GM12864 (cell line): ENCODE measurements around the gene MATK.

Source experiments
- DNase-seq: peaks from one replicate; pipeline ENCODE4 v3.0.0-alpha.2; 2011; ENCODE audit warnings: low read depth
- H3K4me3 ChIP-seq: 2 replicates; pipeline ENCODE4 v1.5.1; 2011; ENCODE audit warnings: mild to moderate bottlenecking, low read depth, low read length, control low read depth
- TF ChIP-seq, protein P1 (sequence below): IDR thresholded peaks from 2 replicates; pipeline ENCODE4 v1.5.1; 2011; ENCODE audit warnings: low read depth, mild to moderate bottlenecking, moderate library complexity, low read length, control low read depth, inconsistent platforms; ENCODE audit errors: missing control alignments

The MATK gene

DNA sequence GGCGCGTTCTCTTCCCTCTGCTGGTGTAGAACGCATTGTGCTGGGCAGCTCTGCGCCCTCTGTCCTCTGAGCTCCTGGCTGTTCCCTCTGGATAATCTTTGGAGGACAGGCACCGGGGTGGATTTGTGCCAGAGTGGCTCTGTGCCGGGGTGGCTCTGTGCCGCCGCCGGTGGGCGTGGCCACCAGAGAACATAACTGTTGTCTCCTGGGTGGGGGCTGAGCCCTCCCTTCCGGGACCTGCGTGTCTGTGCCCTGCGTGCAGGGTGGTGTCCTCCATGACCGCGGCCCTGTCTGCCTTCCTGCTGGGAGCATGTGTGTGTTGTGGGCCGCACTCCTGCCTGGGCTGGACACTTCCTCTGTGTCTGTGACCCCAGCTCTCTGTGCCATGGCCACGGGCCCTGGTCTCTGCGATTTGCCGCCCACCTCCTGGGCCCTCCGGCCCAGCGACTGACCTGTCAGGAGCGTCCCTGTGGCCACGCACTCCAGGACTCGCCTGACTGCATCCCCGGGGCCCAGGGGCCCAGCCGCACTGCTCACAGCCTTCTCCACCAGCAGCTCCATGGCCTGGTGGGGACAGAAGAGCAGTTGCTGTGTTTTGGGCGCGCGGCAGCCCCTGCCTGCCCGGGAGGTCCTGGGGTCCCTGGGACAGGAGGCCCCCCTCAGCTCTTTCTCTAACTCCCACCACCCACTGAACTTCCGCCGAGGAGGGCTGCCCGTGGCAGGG, 22.4 kb upstream of the MATK start:
- no peak overlapping the region for H3K4me3 ChIP-seq
- DNase-seq = no peak
- TF ChIP-seq, protein P1, sequence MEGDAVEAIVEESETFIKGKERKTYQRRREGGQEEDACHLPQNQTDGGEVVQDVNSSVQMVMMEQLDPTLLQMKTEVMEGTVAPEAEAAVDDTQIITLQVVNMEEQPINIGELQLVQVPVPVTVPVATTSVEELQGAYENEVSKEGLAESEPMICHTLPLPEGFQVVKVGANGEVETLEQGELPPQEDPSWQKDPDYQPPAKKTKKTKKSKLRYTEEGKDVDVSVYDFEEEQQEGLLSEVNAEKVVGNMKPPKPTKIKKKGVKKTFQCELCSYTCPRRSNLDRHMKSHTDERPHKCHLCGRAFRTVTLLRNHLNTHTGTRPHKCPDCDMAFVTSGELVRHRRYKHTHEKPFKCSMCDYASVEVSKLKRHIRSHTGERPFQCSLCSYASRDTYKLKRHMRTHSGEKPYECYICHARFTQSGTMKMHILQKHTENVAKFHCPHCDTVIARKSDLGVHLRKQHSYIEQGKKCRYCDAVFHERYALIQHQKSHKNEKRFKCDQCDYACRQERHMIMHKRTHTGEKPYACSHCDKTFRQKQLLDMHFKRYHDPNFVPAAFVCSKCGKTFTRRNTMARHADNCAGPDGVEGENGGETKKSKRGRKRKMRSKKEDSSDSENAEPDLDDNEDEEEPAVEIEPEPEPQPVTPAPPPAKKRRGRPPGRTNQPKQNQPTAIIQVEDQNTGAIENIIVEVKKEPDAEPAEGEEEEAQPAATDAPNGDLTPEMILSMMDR = no peak

DNA sequence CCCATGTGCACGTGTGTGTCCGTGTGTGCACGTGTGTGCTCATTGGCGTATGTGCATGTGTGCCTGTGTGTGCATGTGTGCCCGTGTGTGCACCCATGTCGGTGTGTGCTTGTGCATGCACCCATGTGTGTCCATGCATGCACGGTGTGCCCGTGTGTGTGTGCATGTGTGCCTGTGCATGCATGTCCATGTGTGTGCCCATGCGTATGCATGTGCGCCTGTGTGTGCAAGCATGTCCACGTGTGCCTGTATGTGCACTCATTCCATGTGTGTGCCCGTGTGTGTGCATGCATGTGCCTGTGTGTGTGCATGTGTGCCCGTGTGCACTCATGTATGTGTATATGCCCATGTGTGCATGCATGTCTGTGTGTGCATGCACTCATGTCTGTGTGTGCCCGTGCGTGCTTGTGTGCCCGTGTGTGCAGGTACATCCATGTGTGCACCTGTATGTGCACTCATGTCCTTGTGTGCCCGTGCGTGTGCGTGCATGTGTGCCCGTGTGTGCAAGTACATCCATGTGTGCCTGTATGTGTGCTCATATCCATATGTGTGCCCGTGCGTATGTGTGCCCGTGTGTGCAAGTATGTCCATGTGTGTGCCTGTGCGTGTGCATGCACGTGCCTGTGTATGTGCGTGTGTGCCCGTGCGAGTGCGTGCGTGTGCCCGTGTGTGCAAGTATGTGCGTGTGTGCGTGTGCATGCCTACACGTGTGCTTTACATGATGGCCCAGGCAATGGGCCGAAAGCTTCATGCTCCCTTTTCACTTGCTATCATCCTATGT, 21.6 kb upstream of the MATK start:
- TF ChIP-seq, protein P1 = no peak
- no peak for DNase-seq

DNA sequence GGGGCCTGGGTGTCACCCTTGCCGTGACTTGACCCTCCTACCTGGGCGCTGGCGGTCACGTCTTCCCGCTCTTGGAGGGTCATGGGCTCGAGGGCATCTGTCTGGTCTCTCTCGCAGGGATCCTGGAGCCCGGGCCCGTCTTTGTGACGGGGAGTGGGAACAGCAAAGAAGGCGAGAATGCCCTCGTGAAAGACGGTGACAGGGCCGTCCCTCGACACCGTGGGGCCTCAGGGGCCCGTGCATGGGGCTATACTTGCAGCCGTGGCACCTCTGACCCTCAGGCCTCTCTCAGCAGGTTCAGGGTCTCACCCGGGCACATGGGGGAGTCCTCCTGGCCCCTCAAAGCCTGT, 20.9 kb upstream of the MATK start:
- TF ChIP-seq, protein P1 = no peak
- H3K4me3 ChIP-seq = no peak overlapping the region
- DNase-seq = no peak

More for the DNA sequence above, 21.6 kb upstream of the MATK start:
- no peak overlapping the region for H3K4me3 ChIP-seq

DNA sequence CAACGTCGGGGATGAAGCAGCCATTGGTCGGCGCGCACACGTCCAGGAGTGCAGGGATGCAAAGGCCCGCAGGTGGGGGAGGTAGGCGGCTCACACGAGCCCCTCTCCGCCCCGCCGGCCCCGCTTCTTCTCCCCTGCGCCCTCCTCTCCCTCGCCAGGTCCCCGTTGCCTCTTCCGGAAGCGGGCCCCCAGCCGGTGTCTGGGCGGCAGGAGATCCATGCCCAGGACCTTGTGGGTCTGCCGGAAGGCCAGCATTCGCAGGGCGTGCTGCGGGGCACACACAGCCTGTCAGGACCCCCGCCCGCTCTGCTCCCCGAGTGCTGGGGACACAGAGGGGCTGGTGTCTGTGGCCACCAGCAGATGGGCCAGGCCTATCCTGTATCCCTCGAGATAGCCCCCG, 19.7 kb upstream of the MATK start:
- no peak overlapping the region for H3K4me3 ChIP-seq
- TF ChIP-seq, protein P1 = no peak
- no peak for DNase-seq

DNA sequence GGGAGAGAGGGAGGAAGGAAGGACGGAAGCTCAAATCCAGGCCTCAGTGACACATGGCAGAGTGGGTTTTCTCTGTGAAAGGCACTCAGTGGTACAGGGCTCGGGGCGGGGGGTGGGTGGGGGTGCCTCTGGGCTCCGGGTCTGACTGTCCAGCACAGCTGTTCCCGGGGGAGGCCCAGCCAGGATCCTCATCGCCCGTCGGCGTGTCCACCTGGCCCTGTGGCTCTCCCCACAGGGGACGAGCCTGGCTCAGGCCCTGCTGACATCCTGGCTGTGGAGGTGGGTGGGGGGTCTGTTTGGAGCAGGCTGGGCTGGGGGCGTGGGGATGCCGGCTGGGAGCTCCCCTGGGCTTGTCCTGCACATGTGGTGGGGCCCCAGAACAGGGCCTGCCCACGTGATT, 18.2 kb upstream of the MATK start:
- no peak overlapping the region for H3K4me3 ChIP-seq
- TF ChIP-seq, protein P1 = no peak
- DNase-seq = no peak

DNA sequence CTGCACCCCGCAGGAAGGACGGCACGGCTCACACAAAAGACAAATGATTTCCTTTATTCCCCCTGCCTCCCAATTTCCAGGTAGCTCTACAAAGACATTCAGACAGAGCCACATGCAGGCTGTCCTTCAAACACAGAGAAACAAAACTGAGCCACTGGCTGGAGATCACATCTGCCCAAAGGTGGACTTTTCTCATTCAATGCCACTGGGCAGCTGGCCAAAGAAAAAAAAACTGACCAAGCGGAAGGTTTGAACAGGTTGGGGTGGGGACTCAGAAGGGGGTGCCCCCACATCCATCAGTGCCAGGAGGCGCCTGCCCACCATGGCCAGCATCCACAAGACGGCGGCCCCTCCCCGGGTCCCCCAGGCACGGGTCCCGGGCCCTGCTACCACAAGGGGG, 17.8 kb upstream of the MATK start:
- TF ChIP-seq, protein P1 = no peak
- H3K4me3 ChIP-seq = no peak overlapping the region
- no peak for DNase-seq
